22Rv1 (cell line): ENCODE measurements around the gene WFS1.

Experiments
- H3K27ac ChIP-seq: fragments of 450-650 bp; 2 replicates; pipeline ENCODE4 v1.5.1; 2017
- ZFX ChIP-seq: fragments of 450-650 bp; IDR thresholded peaks from 2 replicates; pipeline ENCODE4 v1.6.1; 2017; ENCODE audit warnings: antibody characterized with exemption, borderline replicate concordance
- TF ChIP-seq, protein P1 (sequence below): fragments of 450-650 bp; IDR thresholded peaks from 2 replicates; pipeline ENCODE4 v1.5.1; 2017; ENCODE audit warnings: mild to moderate bottlenecking

Gene WFS1

DNA sequence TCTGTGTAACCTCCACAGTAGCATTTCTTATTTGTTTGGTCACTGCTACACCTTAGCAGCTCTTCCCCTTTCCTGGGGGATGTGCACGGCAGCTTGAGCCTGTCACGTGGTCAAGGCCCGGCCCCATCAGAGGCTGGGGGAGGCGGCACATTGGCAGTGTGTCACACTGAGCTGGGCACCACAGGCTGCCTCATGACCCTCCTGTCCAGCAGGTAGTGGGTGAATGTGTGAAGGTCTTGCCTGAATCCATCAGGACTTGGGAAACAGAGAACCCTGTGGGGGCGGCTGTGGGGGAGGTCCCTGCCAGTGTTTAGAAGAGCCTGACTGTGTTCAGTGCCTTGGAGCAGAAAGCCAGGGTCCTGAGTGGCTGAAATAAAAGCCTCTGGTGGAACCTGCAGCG is 33.2 kb downstream of the WFS1 start:
- TF ChIP-seq, protein P1, sequence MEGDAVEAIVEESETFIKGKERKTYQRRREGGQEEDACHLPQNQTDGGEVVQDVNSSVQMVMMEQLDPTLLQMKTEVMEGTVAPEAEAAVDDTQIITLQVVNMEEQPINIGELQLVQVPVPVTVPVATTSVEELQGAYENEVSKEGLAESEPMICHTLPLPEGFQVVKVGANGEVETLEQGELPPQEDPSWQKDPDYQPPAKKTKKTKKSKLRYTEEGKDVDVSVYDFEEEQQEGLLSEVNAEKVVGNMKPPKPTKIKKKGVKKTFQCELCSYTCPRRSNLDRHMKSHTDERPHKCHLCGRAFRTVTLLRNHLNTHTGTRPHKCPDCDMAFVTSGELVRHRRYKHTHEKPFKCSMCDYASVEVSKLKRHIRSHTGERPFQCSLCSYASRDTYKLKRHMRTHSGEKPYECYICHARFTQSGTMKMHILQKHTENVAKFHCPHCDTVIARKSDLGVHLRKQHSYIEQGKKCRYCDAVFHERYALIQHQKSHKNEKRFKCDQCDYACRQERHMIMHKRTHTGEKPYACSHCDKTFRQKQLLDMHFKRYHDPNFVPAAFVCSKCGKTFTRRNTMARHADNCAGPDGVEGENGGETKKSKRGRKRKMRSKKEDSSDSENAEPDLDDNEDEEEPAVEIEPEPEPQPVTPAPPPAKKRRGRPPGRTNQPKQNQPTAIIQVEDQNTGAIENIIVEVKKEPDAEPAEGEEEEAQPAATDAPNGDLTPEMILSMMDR: no peak
- TF ChIP-seq ZFX: no peak
- H3K27ac ChIP-seq: no peak overlapping the region

DNA sequence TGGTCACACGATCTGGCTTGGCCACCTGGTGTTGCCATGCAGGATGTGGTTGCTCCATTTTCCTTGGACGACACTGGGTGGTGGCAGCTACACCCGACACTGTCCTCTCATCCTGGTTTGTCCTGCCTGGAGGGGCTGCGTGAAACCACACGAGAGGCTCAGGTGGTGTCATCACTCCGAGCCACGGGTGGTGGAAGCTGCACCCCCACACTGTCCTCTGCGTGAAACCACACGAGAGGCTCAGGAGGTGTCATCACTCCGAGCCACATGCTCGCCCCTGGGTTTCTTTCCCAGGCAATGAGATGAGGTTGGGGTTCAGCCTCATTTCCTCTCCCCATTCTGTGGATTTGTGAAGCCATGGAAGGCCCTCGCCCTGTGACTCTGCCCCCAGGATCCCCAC is 34.3 kb downstream of the WFS1 start:
- H3K27ac ChIP-seq: no peak overlapping the region
- no peak for TF ChIP-seq ZFX
- TF ChIP-seq, protein P1: no peak

DNA sequence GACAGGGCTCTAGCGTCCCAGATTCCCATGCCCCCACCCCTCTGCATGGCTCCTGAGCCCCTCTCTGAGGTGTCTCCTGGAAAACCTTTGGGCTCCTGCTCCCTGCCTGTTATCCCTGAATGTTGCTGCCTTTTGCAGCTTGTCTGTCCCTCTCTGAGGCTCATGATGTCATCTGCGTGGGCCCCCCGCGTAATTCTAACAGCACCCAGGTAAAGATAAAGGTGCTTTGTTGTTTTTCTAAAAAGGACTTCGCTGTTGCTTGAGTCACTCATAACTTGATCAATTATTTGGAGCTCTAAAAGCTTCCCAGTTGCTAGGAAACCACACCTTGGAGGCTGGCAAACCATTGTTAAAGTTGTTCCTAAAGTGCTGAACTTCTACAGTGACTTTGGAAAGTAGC is 36.6 kb downstream of the WFS1 start:
- no peak overlapping the region for H3K27ac ChIP-seq
- no peak for TF ChIP-seq ZFX
- TF ChIP-seq, protein P1: no peak

DNA sequence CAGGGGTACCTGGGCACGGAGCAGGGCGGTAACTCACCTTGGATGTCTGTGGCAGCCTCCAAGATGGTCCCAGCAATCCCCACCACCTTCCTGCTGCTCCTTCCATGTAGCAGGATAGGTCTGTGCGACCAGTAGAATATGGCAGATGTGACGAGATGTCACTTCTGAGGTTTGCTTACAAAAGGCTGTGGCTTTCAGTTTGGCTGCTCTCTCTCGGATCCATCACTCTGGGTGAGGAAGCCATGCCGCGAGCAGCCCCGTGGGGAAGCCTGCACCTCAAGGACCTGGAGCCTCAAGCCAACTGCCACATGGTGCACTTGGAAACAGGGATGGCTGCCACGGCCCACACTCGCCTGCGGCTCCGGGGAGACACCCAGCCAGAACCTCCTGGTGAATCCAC is 37.6 kb downstream of the WFS1 start:
- no peak overlapping the region for H3K27ac ChIP-seq
- TF ChIP-seq, protein P1: no peak
- no peak for TF ChIP-seq ZFX

- TF ChIP-seq ZFX: no peak
- TF ChIP-seq, protein P1: no peak
- no peak overlapping the region for H3K27ac ChIP-seq
Measured at GRCh38 chr4:6307891-6308290, 38.2 kb downstream of the WFS1 start.

GRCh38 chr4:6308899-6309643 is 39.4 kb downstream of the WFS1 start:
- TF ChIP-seq ZFX: no peak
- TF ChIP-seq, protein P1: no peak; the same call in 1 of the 2 replicates
- H3K27ac ChIP-seq: peak overlapping the region; percentile 75

GRCh38 chr4:6309777-6310176 is 40.1 kb downstream of the WFS1 start:
- peak overlapping the region; percentile 75; the same call in 1 of the 2 replicates for H3K27ac ChIP-seq
- TF ChIP-seq, protein P1: no peak
- TF ChIP-seq ZFX: no peak
